ENCODE results near the gene BANK1. TPM values are rescaled to one million over a fixed set of nuclear protein-coding genes. Genes with fewer than 3 reads are reported as not detected.

Gene BANK1
- polyA plus RNA-seq, 1 of the 3 experiments (the other 2 are of a cell fraction) = not detected

DNA sequence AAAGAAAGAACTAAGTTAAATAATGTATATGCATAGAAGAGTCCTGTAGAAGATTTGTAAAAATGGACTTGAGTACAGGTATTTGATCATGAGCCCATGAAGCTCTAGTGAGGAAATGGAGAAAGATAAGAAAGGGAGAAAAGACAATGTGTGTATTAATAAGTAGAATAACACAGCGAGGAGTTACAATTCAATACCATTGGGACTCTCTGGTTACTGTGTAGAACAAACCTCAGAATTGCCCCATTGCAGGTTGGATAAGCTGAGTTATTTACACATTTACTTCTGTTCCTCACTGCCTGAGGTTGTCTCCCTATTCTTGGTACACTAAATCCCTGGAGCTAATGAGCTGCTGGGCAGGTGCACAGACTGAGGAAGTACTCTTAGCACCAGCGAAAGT, 33.3 kb downstream of the BANK1 start (continued):
- TF ChIP-seq, protein P1, sequence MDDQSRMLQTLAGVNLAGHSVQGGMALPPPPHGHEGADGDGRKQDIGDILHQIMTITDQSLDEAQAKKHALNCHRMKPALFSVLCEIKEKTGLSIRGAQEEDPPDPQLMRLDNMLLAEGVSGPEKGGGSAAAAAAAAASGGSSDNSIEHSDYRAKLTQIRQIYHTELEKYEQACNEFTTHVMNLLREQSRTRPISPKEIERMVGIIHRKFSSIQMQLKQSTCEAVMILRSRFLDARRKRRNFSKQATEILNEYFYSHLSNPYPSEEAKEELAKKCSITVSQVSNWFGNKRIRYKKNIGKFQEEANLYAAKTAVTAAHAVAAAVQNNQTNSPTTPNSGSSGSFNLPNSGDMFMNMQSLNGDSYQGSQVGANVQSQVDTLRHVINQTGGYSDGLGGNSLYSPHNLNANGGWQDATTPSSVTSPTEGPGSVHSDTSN (IDR thresholded peaks at IDR 0.05) = no peak
- TF ChIP-seq GATA2 (CRISPR knock-in tag; IDR thresholded peaks at IDR 0.05) (no peak), MXI1 (IDR thresholded peaks at IDR 0.05; ENCODE audit: low read depth, low read length) (no peak)
- TF ChIP-seq, protein P2, sequence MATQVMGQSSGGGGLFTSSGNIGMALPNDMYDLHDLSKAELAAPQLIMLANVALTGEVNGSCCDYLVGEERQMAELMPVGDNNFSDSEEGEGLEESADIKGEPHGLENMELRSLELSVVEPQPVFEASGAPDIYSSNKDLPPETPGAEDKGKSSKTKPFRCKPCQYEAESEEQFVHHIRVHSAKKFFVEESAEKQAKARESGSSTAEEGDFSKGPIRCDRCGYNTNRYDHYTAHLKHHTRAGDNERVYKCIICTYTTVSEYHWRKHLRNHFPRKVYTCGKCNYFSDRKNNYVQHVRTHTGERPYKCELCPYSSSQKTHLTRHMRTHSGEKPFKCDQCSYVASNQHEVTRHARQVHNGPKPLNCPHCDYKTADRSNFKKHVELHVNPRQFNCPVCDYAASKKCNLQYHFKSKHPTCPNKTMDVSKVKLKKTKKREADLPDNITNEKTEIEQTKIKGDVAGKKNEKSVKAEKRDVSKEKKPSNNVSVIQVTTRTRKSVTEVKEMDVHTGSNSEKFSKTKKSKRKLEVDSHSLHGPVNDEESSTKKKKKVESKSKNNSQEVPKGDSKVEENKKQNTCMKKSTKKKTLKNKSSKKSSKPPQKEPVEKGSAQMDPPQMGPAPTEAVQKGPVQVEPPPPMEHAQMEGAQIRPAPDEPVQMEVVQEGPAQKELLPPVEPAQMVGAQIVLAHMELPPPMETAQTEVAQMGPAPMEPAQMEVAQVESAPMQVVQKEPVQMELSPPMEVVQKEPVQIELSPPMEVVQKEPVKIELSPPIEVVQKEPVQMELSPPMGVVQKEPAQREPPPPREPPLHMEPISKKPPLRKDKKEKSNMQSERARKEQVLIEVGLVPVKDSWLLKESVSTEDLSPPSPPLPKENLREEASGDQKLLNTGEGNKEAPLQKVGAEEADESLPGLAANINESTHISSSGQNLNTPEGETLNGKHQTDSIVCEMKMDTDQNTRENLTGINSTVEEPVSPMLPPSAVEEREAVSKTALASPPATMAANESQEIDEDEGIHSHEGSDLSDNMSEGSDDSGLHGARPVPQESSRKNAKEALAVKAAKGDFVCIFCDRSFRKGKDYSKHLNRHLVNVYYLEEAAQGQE (IDR thresholded peaks at IDR 0.05; ENCODE audit: low read depth, low read length) = no peak
- TF ChIP-seq, protein P3, sequence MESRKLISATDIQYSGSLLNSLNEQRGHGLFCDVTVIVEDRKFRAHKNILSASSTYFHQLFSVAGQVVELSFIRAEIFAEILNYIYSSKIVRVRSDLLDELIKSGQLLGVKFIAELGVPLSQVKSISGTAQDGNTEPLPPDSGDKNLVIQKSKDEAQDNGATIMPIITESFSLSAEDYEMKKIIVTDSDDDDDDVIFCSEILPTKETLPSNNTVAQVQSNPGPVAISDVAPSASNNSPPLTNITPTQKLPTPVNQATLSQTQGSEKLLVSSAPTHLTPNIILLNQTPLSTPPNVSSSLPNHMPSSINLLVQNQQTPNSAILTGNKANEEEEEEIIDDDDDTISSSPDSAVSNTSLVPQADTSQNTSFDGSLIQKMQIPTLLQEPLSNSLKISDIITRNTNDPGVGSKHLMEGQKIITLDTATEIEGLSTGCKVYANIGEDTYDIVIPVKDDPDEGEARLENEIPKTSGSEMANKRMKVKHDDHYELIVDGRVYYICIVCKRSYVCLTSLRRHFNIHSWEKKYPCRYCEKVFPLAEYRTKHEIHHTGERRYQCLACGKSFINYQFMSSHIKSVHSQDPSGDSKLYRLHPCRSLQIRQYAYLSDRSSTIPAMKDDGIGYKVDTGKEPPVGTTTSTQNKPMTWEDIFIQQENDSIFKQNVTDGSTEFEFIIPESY (IDR thresholded peaks at IDR 0.05; ENCODE audit: borderline replicate concordance, low read depth) = no peak

DNA sequence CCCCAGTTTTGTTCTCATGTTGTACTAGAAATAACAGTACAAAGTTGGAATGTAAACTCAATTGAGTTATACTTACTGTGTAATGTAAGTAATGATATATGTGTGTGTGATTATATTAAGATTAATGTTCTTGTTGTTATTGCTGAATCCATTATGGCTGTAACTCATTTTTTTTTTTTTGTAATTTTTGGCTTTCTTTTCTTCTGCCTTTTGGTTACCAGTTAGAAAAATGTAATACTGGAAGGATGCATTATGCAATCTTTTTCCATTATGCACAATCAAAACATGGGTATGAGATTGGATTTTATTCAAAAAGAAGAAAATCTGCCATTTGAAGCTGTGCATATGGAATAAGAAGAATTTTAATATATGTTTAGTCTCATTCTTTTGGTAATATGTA, 34.0 kb downstream of the BANK1 start:
- CTCF ChIA-PET = no interaction called here
- peaks cover 4% of the 10 kb centered on the region for H3F3A ChIP-seq (replicated peaks; ENCODE audit: insufficient read depth)
- no peaks in the 10 kb centered on the region for H3K36me3 ChIP-seq (replicated peaks in 1 of 2; ENCODE audit: control insufficient read depth in 1 of 2, insufficient read depth in 2 of 2, low read length in 1 of 2)
- H3K4me2 ChIP-seq = no peak overlapping the region
- H3K9me3 ChIP-seq = no peaks in the 10 kb centered on the region
- H4K20me1 ChIP-seq (ENCODE audit: insufficient read depth) = no peaks in the 10 kb centered on the region
- H3K4me3 ChIP-seq (ENCODE audit: low read depth in 2 of 2, low read length in 1 of 2) = no peak overlapping the region
- TF ChIP-seq EP300 (IDR thresholded peaks at IDR 0.05; ENCODE audit: borderline replicate concordance in 1 of 2, low read depth in 1 of 2, low read length in 1 of 2) (no peak), GATA2 (CRISPR knock-in tag; IDR thresholded peaks at IDR 0.05) (no peak), JUND (IDR thresholded peaks at IDR 0.05) (no peak), TAF1 (IDR thresholded peaks at IDR 0.05; ENCODE audit: borderline replicate concordance, low read depth, low read length) (no peak), RFX5 (IDR thresholded peaks at IDR 0.05; ENCODE audit: low read length) (no peak), ELF1 (IDR thresholded peaks at IDR 0.05) (no peak), FOXM1 (IDR thresholded peaks at IDR 0.05; ENCODE audit: low read depth) (no peak), MXI1 (IDR thresholded peaks at IDR 0.05; ENCODE audit: low read depth, low read length) (no peak), FOXJ3 (CRISPR knock-in tag; IDR thresholded peaks at IDR 0.05) (no peak)
- TF ChIP-seq, protein P4, sequence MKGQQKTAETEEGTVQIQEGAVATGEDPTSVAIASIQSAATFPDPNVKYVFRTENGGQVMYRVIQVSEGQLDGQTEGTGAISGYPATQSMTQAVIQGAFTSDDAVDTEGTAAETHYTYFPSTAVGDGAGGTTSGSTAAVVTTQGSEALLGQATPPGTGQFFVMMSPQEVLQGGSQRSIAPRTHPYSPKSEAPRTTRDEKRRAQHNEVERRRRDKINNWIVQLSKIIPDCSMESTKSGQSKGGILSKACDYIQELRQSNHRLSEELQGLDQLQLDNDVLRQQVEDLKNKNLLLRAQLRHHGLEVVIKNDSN (IDR thresholded peaks at IDR 0.05; ENCODE audit: borderline replicate concordance, low read depth) = no peak
- TF ChIP-seq, protein P1 (IDR thresholded peaks at IDR 0.05) = no peak
- TF ChIP-seq, protein P5, sequence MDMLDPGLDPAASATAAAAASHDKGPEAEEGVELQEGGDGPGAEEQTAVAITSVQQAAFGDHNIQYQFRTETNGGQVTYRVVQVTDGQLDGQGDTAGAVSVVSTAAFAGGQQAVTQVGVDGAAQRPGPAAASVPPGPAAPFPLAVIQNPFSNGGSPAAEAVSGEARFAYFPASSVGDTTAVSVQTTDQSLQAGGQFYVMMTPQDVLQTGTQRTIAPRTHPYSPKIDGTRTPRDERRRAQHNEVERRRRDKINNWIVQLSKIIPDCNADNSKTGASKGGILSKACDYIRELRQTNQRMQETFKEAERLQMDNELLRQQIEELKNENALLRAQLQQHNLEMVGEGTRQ (IDR thresholded peaks at IDR 0.05; ENCODE audit: borderline replicate concordance, low read depth, low read length) = no peak
- TF ChIP-seq, protein P6, sequence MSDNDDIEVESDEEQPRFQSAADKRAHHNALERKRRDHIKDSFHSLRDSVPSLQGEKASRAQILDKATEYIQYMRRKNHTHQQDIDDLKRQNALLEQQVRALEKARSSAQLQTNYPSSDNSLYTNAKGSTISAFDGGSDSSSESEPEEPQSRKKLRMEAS (IDR thresholded peaks at IDR 0.05; ENCODE audit: low read depth) = no peak
- TF ChIP-seq, protein P7, sequence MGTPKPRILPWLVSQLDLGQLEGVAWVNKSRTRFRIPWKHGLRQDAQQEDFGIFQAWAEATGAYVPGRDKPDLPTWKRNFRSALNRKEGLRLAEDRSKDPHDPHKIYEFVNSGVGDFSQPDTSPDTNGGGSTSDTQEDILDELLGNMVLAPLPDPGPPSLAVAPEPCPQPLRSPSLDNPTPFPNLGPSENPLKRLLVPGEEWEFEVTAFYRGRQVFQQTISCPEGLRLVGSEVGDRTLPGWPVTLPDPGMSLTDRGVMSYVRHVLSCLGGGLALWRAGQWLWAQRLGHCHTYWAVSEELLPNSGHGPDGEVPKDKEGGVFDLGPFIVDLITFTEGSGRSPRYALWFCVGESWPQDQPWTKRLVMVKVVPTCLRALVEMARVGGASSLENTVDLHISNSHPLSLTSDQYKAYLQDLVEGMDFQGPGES (IDR thresholded peaks at IDR 0.05; ENCODE audit: low read depth, low read length) = no peak
- no peaks in the 10 kb centered on the region for H3K9me2 ChIP-seq
- H3K79me2 ChIP-seq (ENCODE audit: insufficient read depth) = no peaks in the 10 kb centered on the region
- POLR2A ChIA-PET = no interaction called here
- H3K9ac ChIP-seq = no peak overlapping the region
- H3K4me1 ChIP-seq (ENCODE audit: control insufficient read depth in 1 of 2, insufficient read depth in 2 of 2, low read depth in 1 of 2, low read length in 1 of 2) = no peaks in the 10 kb centered on the region
- H3K27ac ChIP-seq (ENCODE audit: low read depth in 2 of 2, low read length in 1 of 2) = no peak overlapping the region
- H3K27me3 ChIP-seq (ENCODE audit: insufficient read depth) = no peaks in the 10 kb centered on the region
- DNase-seq = no peak
- no peak overlapping the region for H2AFZ ChIP-seq (ENCODE audit: low read depth)
